Measurements from ENCODE around the gene MRGPRG. TPM values are rescaled to one million over a fixed set of nuclear protein-coding genes. Genes with fewer than 3 reads are reported as not detected.

The MRGPRG gene
- total RNA-seq, 1 experiment from 2014 or later: not detected

GRCh38 chr11:3229673-3230630 is 11.3 kb upstream of the MRGPRG start:
- no peaks in the 10 kb centered on the region for H3K4me1 Mint-ChIP-seq (ENCODE audit: low read depth, unreplicated experiment)
- BruUV-seq (replicated peaks): no TSS peak
- no peaks in the 10 kb centered on the region for H3K36me3 Mint-ChIP-seq (ENCODE audit: insufficient read depth, unreplicated experiment)
- CTCF ChIA-PET: no interaction called here
- intact Hi-C loops (cut with micrococcal nuclease; ENCODE audit: unreplicated experiment): no loop called here
- H3K9me3 Mint-ChIP-seq (ENCODE audit: low read depth, unreplicated experiment): no peaks in the 10 kb centered on the region
- no peak for TF ChIP-seq CTCF (IDR thresholded peaks at IDR 0.05; ENCODE audit: unreplicated experiment)
- no peak overlapping the region for H3K4me3 Mint-ChIP-seq (ENCODE audit: low read depth, unreplicated experiment)
- DNase-seq: no peak
- H3K27ac Mint-ChIP-seq (ENCODE audit: unreplicated experiment): no peak overlapping the region
- peaks cover 88% of the 10 kb centered on the region for H3K27me3 Mint-ChIP-seq (ENCODE audit: unreplicated experiment)

GRCh38 chr11:3228445-3228829 is 9.8 kb upstream of the MRGPRG start:
- no peak for DNase-seq
- Mint-ChIP-seq H3K36me3 (ENCODE audit: insufficient read depth, unreplicated experiment) (no peaks in the 10 kb centered on the region), H3K27ac (ENCODE audit: unreplicated experiment) (no peak overlapping the region), H3K27me3 (ENCODE audit: unreplicated experiment) (peaks cover 88% of the 10 kb centered on the region), H3K4me1 (ENCODE audit: low read depth, unreplicated experiment) (no peaks in the 10 kb centered on the region), H3K4me3 (ENCODE audit: low read depth, unreplicated experiment) (no peak overlapping the region), H3K9me3 (ENCODE audit: low read depth, unreplicated experiment) (no peaks in the 10 kb centered on the region)
- TF ChIP-seq CTCF (IDR thresholded peaks at IDR 0.05; ENCODE audit: unreplicated experiment): no peak
- CTCF ChIA-PET: no interaction called here
- BruUV-seq (replicated peaks): no TSS peak
- intact Hi-C loops (cut with micrococcal nuclease; ENCODE audit: unreplicated experiment): no loop called here

DNA sequence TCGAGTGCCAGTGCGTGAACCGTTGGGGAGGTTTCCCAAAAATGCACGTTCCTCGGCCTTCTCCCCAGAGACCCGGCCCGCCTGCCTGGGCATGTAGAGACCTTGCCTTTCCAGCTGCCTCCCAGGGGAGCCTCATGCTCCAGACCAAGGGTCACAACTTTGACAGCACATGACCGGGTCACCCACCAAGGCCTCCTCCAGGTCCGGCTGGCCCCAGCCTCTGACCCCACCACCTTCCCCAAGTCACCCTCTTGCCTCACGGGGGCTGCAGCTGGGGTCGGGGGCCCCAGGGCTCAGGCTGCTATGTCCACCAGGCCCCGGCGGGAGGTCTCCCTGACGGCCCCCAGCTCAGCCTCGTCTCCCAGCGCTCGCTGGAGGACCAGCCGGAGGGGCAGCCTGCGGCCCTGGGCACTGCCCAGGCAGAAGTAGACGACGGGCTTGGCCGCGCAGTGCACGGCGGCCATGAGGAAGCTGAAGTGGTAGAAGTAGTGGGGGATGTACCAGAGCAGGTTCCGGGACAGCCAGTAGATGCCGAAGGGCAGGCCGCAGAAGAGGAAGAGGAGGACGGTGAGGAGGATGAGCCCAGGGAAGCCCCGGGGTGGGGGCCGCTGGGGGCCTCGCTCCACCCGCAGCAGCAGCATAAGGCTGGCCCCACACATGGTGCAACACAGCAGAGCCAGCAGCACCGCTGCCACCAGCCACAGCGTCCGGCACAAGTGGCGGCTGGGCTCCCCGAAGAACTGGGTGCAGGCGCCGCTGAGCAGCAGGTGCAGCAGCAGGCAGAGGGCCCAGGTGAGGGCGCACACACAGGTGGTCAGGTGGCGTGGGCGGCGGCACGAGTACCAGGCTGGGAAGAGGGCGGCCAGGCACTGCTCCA is 9.2 kb upstream of the MRGPRG start:
- no peak for DNase-seq
- H3K27ac Mint-ChIP-seq (ENCODE audit: unreplicated experiment): no peak overlapping the region
- H3K4me3 Mint-ChIP-seq (ENCODE audit: low read depth, unreplicated experiment): no peak overlapping the region
- TF ChIP-seq CTCF (IDR thresholded peaks at IDR 0.05; ENCODE audit: unreplicated experiment): no peak
- no peaks in the 10 kb centered on the region for H3K9me3 Mint-ChIP-seq (ENCODE audit: low read depth, unreplicated experiment)
- peaks cover 88% of the 10 kb centered on the region for H3K27me3 Mint-ChIP-seq (ENCODE audit: unreplicated experiment)
- no peaks in the 10 kb centered on the region for H3K4me1 Mint-ChIP-seq (ENCODE audit: low read depth, unreplicated experiment)
- BruUV-seq (replicated peaks): no TSS peak
- intact Hi-C loops (cut with micrococcal nuclease; ENCODE audit: unreplicated experiment): no loop called here
- H3K36me3 Mint-ChIP-seq (ENCODE audit: insufficient read depth, unreplicated experiment): no peaks in the 10 kb centered on the region
- CTCF ChIA-PET: no interaction called here

- no peak overlapping the region for H3K4me3 Mint-ChIP-seq (ENCODE audit: low read depth, unreplicated experiment)
- no peaks in the 10 kb centered on the region for H3K36me3 Mint-ChIP-seq (ENCODE audit: insufficient read depth, unreplicated experiment)
- TF ChIP-seq CTCF (IDR thresholded peaks at IDR 0.05; ENCODE audit: unreplicated experiment): no peak
- peaks cover 88% of the 10 kb centered on the region for H3K27me3 Mint-ChIP-seq (ENCODE audit: unreplicated experiment)
- intact Hi-C loops (cut with micrococcal nuclease; ENCODE audit: unreplicated experiment): no loop called here
- no TSS peak for BruUV-seq (replicated peaks)
- no peak for DNase-seq
- CTCF ChIA-PET: no interaction called here
- no peaks in the 10 kb centered on the region for H3K9me3 Mint-ChIP-seq (ENCODE audit: low read depth, unreplicated experiment)
- H3K27ac Mint-ChIP-seq (ENCODE audit: unreplicated experiment): no peak overlapping the region
- H3K4me1 Mint-ChIP-seq (ENCODE audit: low read depth, unreplicated experiment): no peaks in the 10 kb centered on the region
These were observed 8.4 kb upstream of the MRGPRG start for GRCh38 chr11:3226846-3227567.

All from Calu3 (cell line).